ENCODE data around the gene ABCD1.

GRCh38 chrX:153768311-153769157 is 43.9 kb downstream of the ABCD1 start:
- TF ChIP-seq ZNF398 (CRISPR knock-in tag; IDR thresholded peaks at IDR 0.05) = no peak
- no peak for TF ChIP-seq CHD4 (IDR thresholded peaks at IDR 0.05; ENCODE audit: insufficient read depth, insufficient replicate concordance, low read depth, low read length, poor library complexity, severe bottlenecking)
- TF ChIP-seq ZNF253 (CRISPR knock-in tag; conservative IDR thresholded peaks at IDR 0.05) = no peak
